NCI-H187 (cell line): Measurements from ENCODE around the gene SUOX.
"Not testable (repeated sequence)": the region's sequence is repeated elsewhere in the genome, so short reads cannot be mapped to it uniquely, and the experiment has no call there.

Experiments used
- DNase-seq, 2 experiments: peaks; one replicate each; lab custom pipeline; 2025; lab: John Stamatoyannopoulos, UW

SUOX gene

DNA sequence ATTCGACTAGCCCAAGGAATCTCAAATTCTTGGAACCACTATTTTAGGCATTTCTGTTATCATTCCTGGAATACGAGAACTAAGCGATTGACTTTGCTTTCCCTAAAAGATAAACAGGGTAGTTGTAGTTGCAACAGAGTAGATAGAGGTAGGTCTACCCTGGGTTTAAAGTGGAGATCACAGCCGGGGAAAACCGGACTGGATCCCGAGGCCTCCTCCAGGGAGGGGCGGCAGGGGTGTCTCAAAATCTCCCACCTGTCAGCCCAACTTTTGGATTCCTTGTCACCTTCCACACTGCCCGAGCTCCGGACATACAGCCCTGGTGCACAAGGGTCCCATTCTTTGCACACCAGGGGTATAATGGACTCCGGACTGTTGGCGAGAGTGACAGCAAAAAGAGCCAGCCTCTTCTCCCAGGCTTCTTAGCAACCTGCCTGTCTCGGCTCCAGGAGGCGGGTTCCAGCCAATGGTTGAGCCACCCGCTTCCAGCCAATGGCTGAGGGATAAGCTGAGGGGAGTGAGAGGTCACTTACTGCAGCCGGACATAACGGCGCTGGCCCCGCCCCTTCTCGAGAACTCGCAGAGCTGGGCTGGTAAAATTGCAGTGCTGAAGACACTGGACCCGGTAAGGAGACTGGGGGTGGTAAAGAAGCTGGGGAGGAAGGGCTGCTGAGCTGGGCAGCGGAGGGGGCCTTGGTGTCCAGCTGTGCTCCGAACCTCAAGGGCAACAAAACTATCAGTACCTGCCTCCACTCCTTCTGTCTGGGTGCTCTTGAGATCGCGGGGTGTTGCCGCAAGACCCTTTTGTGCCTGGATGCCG is at the start of gene SUOX:
SUOX (plus strand) TSS at position 562 of the 820 bp plus-strand sequence. CDS start 4,946 bp downstream, outside the sequence.
- DNase-seq, result peak; percentile 82 to 88

DNA sequence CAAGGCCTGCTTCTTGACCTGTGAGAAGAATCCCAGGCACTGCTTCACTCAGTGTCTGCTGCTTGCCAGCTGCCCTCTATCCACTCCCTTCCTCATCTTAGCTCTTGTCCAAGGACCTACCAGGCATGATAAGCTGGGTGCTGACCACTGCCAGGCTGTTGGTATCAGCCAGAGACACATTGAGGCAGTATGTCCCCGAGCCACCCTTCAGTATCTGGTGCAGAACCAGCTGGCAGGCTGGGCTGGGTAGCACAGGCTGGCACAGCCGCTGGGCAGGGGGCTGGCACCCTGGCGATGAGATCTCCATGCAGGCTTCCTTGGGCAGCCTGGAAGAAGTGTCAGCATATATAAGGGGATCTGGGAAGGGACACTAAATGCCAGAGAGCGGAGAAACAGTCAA is 41.7 kb upstream of the SUOX start:
- DNase-seq, result no peak

DNA sequence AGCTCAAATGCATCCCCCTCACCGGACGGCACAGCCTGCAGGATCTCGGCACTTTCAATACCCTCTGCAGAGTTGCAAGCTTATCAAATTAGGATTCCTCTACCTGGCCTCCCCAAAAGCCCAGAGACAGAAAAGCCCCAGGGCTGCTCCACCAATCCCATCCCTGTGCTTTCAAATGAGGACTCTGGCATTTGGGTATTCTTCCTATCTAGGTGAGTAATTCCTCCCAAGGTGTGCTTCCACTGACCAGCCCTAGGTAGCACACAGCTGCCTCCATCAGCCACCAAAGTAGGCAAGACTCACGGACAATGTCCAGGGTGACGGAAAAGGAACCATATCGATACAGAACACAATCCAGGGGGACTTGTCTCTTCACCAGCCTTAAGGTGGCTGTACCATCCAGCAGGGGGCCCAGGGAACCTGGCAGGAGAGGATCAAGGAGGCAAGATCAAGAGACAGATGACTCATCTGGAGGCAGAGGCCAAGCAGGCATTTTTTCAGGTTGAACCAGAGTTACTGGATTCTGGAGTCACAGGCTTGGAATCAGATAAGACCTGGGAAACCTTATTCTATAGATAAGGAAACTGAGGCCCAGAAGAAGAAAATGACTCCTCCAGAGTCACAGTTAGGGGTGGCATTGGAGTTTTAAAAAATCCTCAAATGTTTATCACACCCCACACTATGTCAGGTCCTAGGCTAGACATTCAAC is 41.1 kb upstream of the SUOX start:
- no peak for DNase-seq

DNA sequence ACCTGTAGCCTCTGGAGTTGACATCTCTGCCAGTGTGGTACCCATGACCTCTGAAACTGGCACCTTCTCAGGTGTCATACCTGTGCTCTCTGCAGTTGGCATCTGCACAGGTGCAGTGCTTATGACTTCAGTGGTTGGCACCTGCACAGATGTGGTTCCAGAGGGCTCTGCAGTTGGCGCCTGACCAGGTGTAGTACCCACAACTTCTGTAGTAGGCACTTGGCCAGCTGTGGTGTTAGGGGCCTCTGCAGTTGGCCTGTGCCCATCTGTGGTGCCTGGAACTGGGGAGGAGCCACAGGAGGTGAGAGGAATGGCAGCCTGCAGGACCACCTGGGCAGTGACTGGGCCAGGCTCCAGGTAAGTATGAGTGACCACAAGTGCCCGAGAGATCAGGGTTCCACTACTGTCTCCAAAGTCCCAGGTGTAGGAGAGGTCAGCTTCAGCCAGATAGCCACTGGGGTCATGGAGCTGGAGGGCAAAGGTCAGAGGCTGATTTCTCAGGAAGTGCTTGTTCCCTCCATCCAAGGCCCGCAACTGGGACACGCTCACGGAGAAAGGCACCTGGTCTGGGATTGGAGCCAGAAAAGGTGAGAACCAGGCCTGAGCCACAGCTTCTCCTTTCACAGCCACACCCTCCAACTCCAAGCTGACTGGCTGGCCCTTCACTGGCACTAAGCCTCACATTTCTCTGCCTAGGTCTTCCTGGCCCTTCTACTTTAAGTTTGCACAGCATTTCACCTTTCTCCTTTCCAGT is 39.8 kb upstream of the SUOX start:
- DNase-seq, result no peak

DNA sequence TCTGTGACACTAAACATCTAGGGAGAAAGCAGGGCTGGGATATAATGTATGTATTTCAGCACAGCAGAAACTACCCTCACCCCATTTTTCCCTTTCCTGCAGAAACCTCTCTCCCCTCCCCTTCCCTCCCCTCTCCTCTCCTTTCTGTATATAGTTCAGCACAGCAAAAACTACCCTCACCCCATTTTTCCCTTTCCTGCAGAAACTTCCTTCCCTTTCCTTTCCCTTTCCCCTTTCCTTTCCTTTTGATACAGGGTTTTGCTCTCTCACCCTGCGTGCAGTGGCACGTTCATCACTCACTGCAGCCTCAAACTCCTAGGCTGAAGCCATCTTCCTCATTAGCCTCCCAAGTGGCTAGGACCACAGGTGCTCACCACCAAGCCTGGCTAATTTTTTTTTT is 33.3 kb upstream of the SUOX start:
- no peak for DNase-seq

DNA sequence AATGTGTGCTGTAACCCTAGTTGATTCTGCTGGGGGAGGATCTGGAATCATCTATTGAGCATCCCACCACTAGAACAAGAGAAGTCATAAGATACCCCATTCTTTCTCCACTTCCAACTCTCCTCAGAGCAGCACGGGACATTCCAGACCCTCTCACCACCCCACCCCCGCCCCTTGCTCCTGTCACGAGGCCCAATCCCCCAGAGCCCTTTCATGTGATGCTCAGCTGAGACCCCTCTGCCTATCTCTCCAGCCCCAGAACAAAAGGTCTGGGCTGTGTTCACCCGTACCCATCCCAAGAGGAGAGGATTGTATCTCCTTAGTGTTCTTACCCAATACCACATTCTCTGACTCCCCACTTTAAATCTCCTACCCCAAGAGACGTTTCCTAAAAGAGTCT is 31.8 kb upstream of the SUOX start:
- no peak for DNase-seq

DNA sequence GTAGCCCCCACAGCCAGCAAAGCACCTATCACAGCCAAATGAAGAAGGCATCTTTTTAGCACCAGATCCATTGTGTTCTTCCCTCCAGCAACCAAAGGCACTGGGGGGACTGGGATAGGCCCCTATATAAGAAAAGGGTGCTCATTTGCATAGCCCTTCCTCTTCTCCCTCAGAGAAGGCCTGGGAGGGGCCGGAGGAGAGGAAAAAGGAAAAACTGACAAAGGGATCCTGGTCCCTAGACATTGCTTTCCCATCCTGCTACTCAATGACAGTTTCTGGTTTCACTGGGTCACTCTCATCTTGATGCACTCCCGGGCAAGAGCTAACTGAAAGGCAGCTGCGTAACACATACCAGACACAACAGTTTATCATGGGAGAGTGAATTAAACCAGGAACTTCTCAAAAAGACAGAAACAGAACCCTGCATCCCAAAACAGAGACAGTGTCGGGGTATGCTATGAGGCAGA is 31.1 kb upstream of the SUOX start, which contains the start of gene PMEL:
PMEL (minus strand) TSS at position 102 of the 467 bp plus-strand sequence; CDS start at position 71, 31 bp downstream.
- no peak for DNase-seq

DNA sequence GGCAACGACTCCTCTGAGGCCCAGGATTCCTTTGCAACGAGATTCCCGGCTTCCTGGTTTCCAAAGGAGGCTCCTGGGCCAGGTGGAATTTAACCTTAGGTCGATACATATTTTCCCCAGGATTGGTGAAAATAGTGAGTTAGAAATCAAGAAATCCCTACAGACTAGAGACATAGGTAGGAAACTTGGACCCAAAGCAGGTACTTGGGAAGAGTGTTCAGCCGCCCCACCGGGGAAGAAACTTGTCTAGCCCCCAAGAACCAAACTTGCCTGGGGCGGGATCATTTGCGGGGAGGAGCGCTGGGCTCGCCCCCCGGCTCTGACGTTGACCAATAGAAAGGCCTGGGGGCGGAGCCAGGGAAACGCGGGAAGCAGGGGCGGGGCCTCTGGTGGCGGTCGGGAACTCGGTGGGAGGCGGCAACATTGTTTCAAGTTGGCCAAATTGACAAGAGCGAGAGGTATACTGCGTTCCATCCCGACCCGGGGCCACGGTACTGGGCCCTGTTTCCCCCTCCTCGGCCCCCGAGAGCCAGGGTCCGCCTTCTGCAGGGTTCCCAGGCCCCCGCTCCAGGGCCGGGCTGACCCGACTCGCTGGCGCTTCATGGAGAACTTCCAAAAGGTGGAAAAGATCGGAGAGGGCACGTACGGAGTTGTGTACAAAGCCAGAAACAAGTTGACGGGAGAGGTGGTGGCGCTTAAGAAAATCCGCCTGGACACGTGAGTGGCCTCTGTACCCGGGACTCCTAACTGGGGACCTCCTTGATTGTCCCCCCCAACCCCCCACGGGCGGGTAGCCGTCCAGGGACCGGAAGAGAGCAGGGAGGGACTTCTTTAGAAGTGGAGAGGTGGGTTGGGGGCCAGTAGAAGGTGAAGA is 30.4 kb upstream of the SUOX start, which contains the start of gene CDK2:
CDK2 (plus strand) TSS at position 423 of the 874 bp plus-strand sequence; CDS start at position 602, 179 bp downstream.
- peak; percentile 62 to 84 for DNase-seq

DNA sequence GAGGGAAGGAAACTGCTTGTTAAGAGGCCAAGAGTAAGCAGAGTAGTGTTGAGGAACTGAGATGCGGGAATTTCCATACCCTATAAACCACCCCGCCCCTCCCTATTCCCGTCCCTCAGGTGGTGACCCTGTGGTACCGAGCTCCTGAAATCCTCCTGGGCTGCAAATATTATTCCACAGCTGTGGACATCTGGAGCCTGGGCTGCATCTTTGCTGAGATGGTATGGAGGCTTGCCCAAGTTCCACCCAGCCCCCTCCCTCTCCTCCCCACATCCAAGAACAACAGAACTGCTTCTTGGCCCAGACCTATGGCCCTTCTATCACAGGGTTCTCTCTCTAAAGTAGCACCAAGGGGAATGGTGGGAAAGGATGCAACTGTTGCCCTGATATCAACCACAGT is 27.7 kb upstream of the SUOX start:
- no peak for DNase-seq

DNA sequence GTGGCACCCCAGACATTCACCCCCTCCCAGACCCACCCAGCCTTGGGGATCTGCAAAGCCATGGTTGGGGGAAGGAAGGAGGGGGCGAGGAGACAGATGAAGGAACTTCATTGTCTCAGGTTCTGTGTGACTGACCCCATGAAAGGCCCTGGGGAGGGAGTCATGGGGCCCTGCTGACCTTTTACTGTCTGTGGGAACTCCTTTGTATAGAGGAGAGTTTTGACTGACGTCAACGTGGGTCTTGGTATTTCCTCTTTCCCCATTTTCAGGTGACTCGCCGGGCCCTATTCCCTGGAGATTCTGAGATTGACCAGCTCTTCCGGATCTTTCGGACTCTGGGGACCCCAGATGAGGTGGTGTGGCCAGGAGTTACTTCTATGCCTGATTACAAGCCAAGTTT is 26.3 kb upstream of the SUOX start:
- DNase-seq, result no peak

DNA sequence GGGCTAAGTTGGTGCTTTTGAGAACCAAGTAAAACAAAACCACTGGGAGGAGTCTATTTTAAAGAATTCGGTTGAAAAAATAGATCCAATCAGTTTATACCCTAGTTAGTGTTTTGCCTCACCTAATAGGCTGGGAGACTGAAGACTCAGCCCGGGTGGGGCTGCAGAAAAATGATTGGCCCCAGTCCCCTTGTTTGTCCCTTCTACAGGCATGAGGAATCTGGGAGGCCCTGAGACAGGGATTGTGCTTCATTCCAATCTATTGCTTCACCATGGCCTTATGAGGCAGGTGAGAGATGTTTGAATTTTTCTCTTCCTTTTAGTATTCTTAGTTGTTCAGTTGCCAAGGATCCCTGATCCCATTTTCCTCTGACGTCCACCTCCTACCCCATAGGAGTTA is 25.0 kb upstream of the SUOX start:
- no peak for DNase-seq

DNA sequence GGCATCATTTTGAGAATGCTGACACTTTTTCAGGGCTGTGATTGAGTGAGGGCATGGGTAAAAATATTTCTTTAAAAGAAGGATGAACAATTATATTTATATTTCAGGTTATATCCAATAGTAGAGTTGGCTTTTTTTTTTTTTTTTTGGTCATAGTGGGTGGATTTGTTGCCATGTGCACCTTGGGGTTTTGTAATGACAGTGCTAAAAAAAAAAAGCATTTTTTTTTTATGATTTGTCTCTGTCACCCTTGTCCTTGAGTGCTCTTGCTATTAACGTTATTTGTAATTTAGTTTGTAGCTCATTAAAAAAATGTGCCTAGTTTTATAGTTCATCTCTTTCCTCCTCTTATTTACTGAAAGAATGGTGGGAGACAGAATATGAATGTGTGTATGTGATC is 24.6 kb upstream of the SUOX start:
- DNase-seq, result no peak

DNA sequence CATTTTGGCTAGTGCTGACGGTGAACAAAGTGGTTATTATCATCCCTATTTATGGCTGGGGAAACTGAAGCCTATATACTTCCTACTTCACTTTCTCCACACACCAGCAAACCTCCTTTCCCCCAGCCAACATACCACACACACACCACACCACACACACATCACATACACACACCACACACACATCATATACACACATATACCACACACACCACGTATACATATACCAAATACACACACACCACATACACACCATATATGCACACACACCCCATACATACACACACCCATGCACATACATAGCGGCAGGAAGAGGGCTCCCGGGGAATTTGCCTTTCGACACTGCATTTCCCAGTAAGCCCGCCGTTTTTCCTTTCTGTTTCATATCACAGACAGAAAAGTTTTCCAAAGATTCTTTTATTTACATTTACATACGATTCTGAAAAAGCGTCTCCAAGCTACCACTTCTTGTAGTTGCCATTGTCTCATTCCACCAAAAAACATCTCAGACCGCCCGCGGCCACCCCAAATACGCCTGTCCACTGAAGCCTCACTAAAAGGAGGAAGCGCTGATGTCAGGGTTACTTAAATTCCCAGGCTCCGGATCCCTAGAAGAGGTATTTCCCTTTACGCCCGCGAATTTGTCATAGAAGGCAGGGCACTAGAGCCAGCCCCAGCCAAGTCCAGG is 24.0 kb upstream of the SUOX start:
- no peak for DNase-seq

DNA sequence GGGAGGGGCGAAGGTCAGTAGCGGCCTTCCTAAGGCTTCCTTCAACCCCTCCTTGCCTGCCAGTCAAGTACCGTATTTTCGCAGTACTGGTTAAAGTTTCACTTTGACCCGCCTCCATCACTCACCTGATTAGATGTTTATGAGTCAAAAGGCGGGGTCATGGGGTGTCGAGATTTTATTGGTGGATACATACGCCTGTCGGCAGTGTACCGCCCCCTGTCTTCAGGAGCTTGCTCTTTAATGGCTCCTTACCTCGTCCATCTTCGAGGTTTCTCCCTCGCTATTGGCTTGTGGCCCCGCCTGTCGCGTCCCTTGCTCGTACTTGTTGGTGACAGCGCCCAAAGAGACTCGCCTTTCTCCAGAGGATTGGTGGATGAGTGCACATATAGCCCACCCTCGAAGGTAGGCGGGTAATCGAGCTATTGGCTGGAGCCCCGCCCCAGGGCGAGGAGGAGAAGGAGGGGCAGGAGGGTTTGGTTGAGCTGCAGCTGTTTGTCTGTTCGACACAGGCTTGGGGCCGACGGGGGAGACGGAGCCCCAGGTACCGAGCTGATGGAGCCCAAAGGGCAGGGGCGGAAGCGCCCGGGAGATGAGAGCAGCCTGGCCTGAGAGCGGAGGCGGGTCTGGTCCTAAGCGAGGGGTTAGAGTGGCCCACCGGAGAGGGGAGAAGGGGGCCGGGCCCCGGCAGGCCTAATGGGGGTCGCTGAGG is 23.3 kb upstream of the SUOX start, which contains the start of gene RAB5B:
RAB5B (plus strand) TSS at position 480 of the 709 bp plus-strand sequence. CDS start 12,883 bp downstream, outside the sequence.
- peak; percentile 99 to 100 for DNase-seq

DNA sequence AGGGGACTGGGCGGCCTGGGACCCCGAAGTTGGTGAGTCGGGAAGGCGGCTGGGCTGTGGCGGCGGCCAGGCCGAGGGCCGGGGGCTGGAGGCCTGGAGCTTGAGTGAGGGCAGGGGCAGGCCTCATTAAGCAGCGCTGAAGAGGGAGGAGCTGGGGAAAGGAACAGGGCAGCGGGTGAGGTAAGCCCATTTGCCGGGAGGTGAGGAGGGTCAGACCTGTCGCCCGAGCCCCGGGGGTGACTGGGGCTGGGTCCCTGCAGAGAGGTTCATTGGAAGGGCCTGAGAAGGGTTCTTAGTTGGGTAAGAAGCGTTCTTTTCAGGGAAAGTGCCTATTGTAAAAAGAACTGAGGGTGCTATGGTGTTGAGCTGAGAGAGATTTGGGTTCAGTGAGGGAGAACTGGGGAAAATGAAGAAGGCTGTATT is 22.8 kb upstream of the SUOX start:
- DNase-seq, result no peak

DNA sequence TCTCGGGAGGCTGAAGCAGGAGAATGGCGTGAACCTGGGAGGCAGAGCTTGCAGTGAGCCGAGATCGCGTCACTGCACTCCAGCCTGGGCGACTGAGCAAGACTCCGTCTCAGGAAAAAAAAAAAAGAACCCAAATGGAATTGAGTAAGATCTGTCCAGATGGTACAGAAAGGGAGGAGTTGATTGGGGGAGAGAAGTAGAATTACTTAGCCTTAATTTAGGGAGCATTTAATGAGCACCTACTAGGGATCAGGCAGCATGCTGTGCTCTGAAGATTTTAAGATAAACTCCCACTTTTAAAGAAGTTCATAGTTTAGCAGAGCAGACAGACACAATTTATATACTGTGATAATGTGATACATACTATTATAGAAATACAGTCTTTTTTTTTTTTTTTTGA is 18.7 kb upstream of the SUOX start:
- DNase-seq, result no peak

DNA sequence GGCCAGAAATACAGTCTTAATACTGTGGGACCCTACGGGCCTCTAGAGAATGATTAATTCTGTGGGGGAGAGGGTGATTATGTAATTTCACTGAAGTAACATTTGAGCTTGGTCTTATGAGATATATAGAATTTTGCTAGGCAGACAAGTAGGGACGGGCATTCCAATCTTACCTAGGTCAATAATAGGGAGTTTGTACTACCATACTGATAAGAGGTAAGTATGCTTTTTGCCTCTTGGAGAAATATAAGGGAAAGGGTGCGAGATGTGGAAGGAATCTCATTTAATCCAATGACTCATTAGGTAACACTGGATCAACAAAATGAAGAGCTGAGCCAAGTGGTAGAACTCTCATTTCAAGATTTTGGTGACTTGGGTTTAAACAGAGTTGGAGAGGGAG is 18.0 kb upstream of the SUOX start:
- DNase-seq, result no peak

DNA sequence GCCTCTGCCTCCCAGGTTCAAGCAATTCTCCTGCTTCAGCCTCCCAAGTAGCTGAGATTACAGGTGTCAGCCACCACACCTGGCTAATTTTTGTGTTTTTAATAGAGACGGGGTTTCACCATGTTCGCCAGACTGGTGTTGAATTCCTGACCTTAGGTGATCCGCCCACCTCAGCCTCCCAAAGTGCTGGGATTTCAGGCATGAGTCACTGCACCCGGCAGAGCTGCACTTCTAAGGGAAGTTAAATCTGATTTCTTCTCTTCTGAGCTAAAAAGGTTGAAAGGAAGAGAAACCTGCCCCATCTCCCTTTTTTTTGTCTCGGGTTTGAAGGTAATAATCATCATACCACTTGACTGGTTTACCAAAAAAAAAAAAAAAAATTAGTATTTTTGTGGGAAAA is 15.2 kb upstream of the SUOX start:
- not testable (repeated sequence) for DNase-seq

DNA sequence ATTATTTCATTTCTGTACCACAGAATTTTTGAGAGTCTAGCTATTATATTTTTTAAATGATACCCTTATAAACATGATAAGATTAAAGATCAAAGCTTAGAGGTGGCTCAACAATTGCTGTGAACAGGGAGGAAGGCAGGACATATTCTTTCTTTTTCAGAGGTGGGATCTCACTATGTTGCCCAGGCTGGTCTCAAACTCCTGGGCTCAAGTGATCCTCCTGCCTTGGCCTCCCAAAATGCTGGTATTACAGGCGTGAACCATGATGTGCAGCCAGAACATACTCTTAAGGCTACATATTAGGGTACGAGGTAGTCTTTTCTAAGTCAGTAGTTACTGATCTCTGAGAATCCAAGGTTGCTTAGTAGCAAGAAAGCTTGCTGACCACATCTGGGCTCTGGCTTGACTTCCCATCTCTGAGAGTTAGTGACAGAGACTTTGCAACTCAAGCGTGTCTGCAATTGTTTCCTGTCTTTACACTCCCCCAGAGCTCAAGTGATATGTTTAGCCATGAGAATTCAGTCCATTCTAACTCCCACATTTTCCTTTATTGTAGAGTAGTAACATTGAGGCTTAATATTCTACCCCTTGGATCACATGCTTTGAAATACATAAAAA is 14.6 kb upstream of the SUOX start:
- no peak for DNase-seq
